MM.1S (cell line): ENCODE data around the gene ASB12.

Experiments used
- CTCF ChIP-seq: fragments of 300-600 bp; sonication (generic); IDR thresholded peaks from 2 replicates; pipeline ENCODE4 v1.5.1; 2016; ENCODE audit warnings: antibody characterized with exemption, low read length, mixed read lengths
- EZH2 ChIP-seq: fragments of 300-600 bp; sonication (generic); optimal IDR thresholded peaks from 2 replicates; pipeline ENCODE3; 2017; ENCODE audit warnings: low read depth, mild to moderate bottlenecking, antibody characterized with exemption, low read length, mixed read lengths
- EZH2phosphoT487 ChIP-seq: fragments of 300-600 bp; sonication (generic); IDR thresholded peaks from 2 replicates; pipeline ENCODE4 v1.6.1; 2018; ENCODE audit warnings: antibody characterized with exemption, low read length

GRCh38 chrX:64176876-64177275, 53.5 kb downstream of the ASB12 start:
- TF ChIP-seq CTCF: no peak
- no peak for TF ChIP-seq EZH2phosphoT487
- TF ChIP-seq EZH2: no peak
